ENCODE results near the gene SLC27A1. TPM values are rescaled to one million over a fixed set of nuclear protein-coding genes. Genes with fewer than 3 reads are reported as not detected.

Gene SLC27A1
- total and polyA plus RNA-seq, 10 of the 15 experiments (the other 5 are each of a cell fraction or from before 2014, with no cell fraction given): 0.11 to 2.3 (median 1.2) TPM

GRCh38 chr19:17542793-17543582, 72.7 kb downstream of the SLC27A1 start (continued):
- TF ChIP-seq ZBTB40 (IDR thresholded peaks at IDR 0.05; ENCODE audit: borderline replicate concordance) (no peak), IRF4 (IDR thresholded peaks at IDR 0.05; ENCODE audit: low read depth, low read length) (no peak), ZNF592 (IDR thresholded peaks at IDR 0.05) (no peak), HSF1 (IDR thresholded peaks at IDR 0.05; ENCODE audit: low read depth, low read length) (no peak), STAT3 (IDR thresholded peaks at IDR 0.05; ENCODE audit: low read depth, low read length) (no peak), RCOR1 (conservative IDR thresholded peaks at IDR 0.05; ENCODE audit: low read depth, low read length) (no peak)
